ENCODE results near the gene SBNO1.

- TF ChIP-seq ZNF274 (IDR thresholded peaks at IDR 0.05; ENCODE audit: low read depth, low read length) = no peak
- no peak for TF ChIP-seq SUZ12 (IDR thresholded peaks at IDR 0.05; ENCODE audit: extremely low read depth, insufficient read depth, insufficient read length)
- TF ChIP-seq YY1 (IDR thresholded peaks at IDR 0.05; ENCODE audit: insufficient read depth, insufficient read length) = no peak
Measured at GRCh38 chr12:123306200-123306599, 58.4 kb downstream of the SBNO1 start.
